PC-3 (cell line): ENCODE data around the gene ALKBH5. TPM values are rescaled to one million over a fixed set of nuclear protein-coding genes. Genes with fewer than 3 reads are reported as not detected.
A peak's percentile ranks its signal among the peaks of the same experiment; 100 is the strongest.

Experiments used
- ATAC-seq: fragments of 200-7000 bp; cut with Tn5 transposase; 2 replicates; pipeline ENCODE4 v1.9.1; 2020; ENCODE audit warnings: mild to moderate bottlenecking, moderate library complexity
- BruUV-seq: library from RNA; stranded (reverse); fragments of 400-500 nt; replicated peaks from 2 replicates; lab custom pipeline; 2021; lab: Mats Ljungman, UMichigan
- CTCF ChIA-PET: fragments of 300-600 bp; sonication (Branson Sonifier 250); formaldehyde crosslinking; loops from one replicate; lab custom pipeline; 2022; ENCODE audit warnings: antibody characterized with exemption; lab: Charles Lee
- POLR2A ChIA-PET: fragments of 300-600 bp; sonication (Branson Sonifier 250); formaldehyde crosslinking; loops from one replicate; lab custom pipeline; 2022; ENCODE audit warnings: antibody characterized with exemption; ENCODE audit not compliant: unreplicated experiment; lab: Charles Lee
- DNase-seq: peaks from one replicate; pipeline ENCODE4 v3.0.0-alpha.2; 2015
- H2AFZ ChIP-seq: fragments of 300-600 bp; sonication (generic); 2 replicates; pipeline ENCODE4 v1.6.0; 2016; ENCODE audit warnings: antibody characterized with exemption, low read length
- H3F3A ChIP-seq: fragments of 300-600 bp; sonication (generic); one replicate; pipeline ENCODE4 v1.6.0; 2017; ENCODE audit warnings: antibody characterized with exemption, low read length, control low read depth, mild to moderate bottlenecking; ENCODE audit not compliant: unreplicated experiment
- H3K27ac ChIP-seq: fragments of 300-600 bp; sonication (generic); 2 replicates; pipeline ENCODE4 v1.5.1; 2016; ENCODE audit warnings: mild to moderate bottlenecking, low read length
- H3K27me3 ChIP-seq: fragments of 300-600 bp; sonication (generic); 2 replicates; pipeline ENCODE4 v1.6.1; 2016; ENCODE audit warnings: low read length, mixed read lengths
- H3K36me3 ChIP-seq: fragments of 300-600 bp; sonication (generic); 2 replicates; pipeline ENCODE4 v1.6.1; 2016; ENCODE audit warnings: low read depth, mixed run types, low read length, mixed read lengths
- H3K4me1 ChIP-seq: fragments of 300-600 bp; sonication (generic); 2 replicates; pipeline ENCODE4 v1.5.1; 2016; ENCODE audit warnings: low read length; ENCODE audit not compliant: insufficient read depth
- H3K4me2 ChIP-seq: fragments of 300-600 bp; sonication (generic); 2 replicates; pipeline ENCODE4 v1.6.0; 2016; ENCODE audit warnings: low read length
- H3K4me3 ChIP-seq: fragments of 300-600 bp; sonication (generic); 2 replicates; pipeline ENCODE4 v1.5.1; 2016; ENCODE audit warnings: mild to moderate bottlenecking, low read length, mixed read lengths
- H3K79me2 ChIP-seq: fragments of 300-600 bp; sonication (generic); 2 replicates; pipeline ENCODE4 v1.6.1; 2017; ENCODE audit warnings: low read length, mixed read lengths
- H3K9ac ChIP-seq: fragments of 300-600 bp; sonication (generic); 2 replicates; pipeline ENCODE4 v1.6.0; 2016; ENCODE audit warnings: mild to moderate bottlenecking, low read length
- H3K9me2 ChIP-seq: fragments of 300-600 bp; sonication (generic); replicated peaks from 2 replicates; pipeline ENCODE4 v1.6.1; 2016; ENCODE audit warnings: mixed run types, low read length, mixed read lengths
- H3K9me3 ChIP-seq: fragments of 300-600 bp; sonication (generic); 2 replicates; pipeline ENCODE4 v1.6.1; 2016; ENCODE audit warnings: low read length, mixed read lengths
- H4K20me1 ChIP-seq: fragments of 300-600 bp; sonication (generic); 2 replicates; pipeline ENCODE4 v1.6.1; 2016; ENCODE audit warnings: low read length, mixed read lengths
- CTCF ChIP-seq: fragments of 300-600 bp; sonication (generic); conservative IDR thresholded peaks from 2 replicates; pipeline ENCODE4 v1.5.1; 2017; ENCODE audit warnings: antibody characterized with exemption, low read depth, mild to moderate bottlenecking, low read length
- EZH2 ChIP-seq: fragments of 300-600 bp; sonication (generic); IDR thresholded peaks from one replicate; pipeline ENCODE4 v1.6.1; 2017; ENCODE audit warnings: antibody characterized with exemption, mild to moderate bottlenecking, low read length; ENCODE audit not compliant: unreplicated experiment
- EZH2phosphoT487 ChIP-seq: fragments of 300-600 bp; sonication (generic); IDR thresholded peaks from 2 replicates; pipeline ENCODE4 v1.6.1; 2018; ENCODE audit warnings: mild to moderate bottlenecking, antibody characterized with exemption, low read length, borderline replicate concordance
- intact Hi-C: fragments of 100-400 bp; cut with micrococcal nuclease; formaldehyde crosslinking; loops from 2 replicates; pipeline ENCODE4 v1.9.0; 2023
- total RNA-seq: library from RNA; depleted of rRNA; stranded (reverse); fragments of >200 nt; gene quantifications from 2 replicates; pipeline ENCODE4 v1.2.3, GENCODE V29; 2014

Gene ALKBH5
- total RNA-seq, 1 experiment from 2014 or later = 207 TPM

- no peak overlapping the region for H2AFZ ChIP-seq
- no peak overlapping the region for H3K9ac ChIP-seq
- BruUV-seq = no TSS peak
- no peak overlapping the region for H3K4me3 ChIP-seq
- ATAC-seq (no peak), DNase-seq (no peak)
- H3K79me2 ChIP-seq = no peaks in the 10 kb centered on the region
- no peaks in the 10 kb centered on the region for H3K27me3 ChIP-seq
- no peaks in the 10 kb centered on the region for H3K36me3 ChIP-seq
- POLR2A ChIA-PET = no interaction called here
- no peak for TF ChIP-seq EZH2phosphoT487
- TF ChIP-seq CTCF = no peak
- TF ChIP-seq EZH2 = no peak
- no peaks in the 10 kb centered on the region for H3F3A ChIP-seq
- intact Hi-C loops = no loop called here
- CTCF ChIA-PET = no interaction called here
- no peaks in the 10 kb centered on the region for H3K9me3 ChIP-seq
- no peak overlapping the region for H3K27ac ChIP-seq
- H3K4me1 ChIP-seq = no peaks in the 10 kb centered on the region
- no peaks in the 10 kb centered on the region for H3K9me2 ChIP-seq
- no peak overlapping the region for H3K4me2 ChIP-seq
- no peaks in the 10 kb centered on the region for H4K20me1 ChIP-seq
These were observed 26.2 kb upstream of the ALKBH5 start for GRCh38 chr17:18157354-18157985.

GRCh38 chr17:18158022-18158600 is 25.5 kb upstream of the ALKBH5 start:
- Histone ChIP-seq H3K79me2 (no peaks in the 10 kb centered on the region), H3K27me3 (no peaks in the 10 kb centered on the region), H3K9ac (no peak overlapping the region), H4K20me1 (no peaks in the 10 kb centered on the region), H2AFZ (peak overlapping the region; percentile 63), H3K9me3 (no peaks in the 10 kb centered on the region), H3K4me2 (peak overlapping the region; percentile 82), H3K36me3 (no peaks in the 10 kb centered on the region), H3K9me2 (no peaks in the 10 kb centered on the region), H3K4me1 (no peaks in the 10 kb centered on the region), H3K27ac (no peak overlapping the region), H3K4me3 (peak overlapping the region; percentile 51), H3F3A (no peaks in the 10 kb centered on the region)
- BruUV-seq = no TSS peak
- POLR2A ChIA-PET = no interaction called here
- DNase-seq (peak; percentile 85), ATAC-seq (peak; percentile 22)
- TF ChIP-seq CTCF (no peak), EZH2 (no peak), EZH2phosphoT487 (no peak)
- intact Hi-C loops = no loop called here
- CTCF ChIA-PET = no interaction called here

DNA sequence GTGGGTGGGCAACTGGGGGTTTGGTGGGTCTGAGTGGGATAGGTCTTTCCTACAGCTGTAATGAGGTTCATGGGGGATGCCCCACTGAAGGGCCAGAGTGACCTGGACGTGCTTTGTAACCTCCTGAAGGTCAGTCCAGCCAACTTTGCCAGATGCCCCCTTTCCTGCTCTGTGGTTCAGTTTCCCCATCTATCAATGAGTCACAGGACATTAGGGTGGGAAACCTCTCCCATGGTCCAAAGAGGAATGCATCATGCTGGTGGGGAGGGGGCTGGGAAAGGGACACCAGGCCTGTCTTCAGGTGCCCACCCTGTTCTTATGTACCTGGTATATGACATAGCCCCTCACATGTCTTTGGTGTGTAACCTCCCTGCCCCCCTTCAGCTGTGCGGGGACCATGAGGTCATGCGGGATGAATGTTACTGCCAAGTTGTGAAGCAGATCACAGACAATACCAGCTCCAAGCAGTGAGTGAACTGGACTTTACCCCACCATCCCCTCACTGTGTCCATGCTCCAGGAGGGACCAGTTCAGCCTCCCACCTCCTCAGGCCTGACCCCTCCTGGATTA is 24.0 kb upstream of the ALKBH5 start:
- Histone ChIP-seq H3K4me2 (no peak overlapping the region), H3K36me3 (no peaks in the 10 kb centered on the region), H3K79me2 (no peaks in the 10 kb centered on the region), H3K9me3 (no peaks in the 10 kb centered on the region), H3K4me1 (no peaks in the 10 kb centered on the region), H3F3A (no peaks in the 10 kb centered on the region), H3K9ac (no peak overlapping the region), H3K9me2 (no peaks in the 10 kb centered on the region), H2AFZ (no peak overlapping the region), H3K27me3 (no peaks in the 10 kb centered on the region), H3K27ac (no peak overlapping the region), H4K20me1 (no peaks in the 10 kb centered on the region), H3K4me3 (no peak overlapping the region)
- intact Hi-C loops = no loop called here
- ATAC-seq (no peak), DNase-seq (no peak)
- CTCF ChIA-PET = no interaction called here
- POLR2A ChIA-PET = no interaction called here
- BruUV-seq = no TSS peak
- TF ChIP-seq EZH2phosphoT487 (no peak), EZH2 (no peak), CTCF (no peak)
